ENCODE results near the gene C18orf54.
A peak's percentile ranks its signal among the peaks of the same experiment; 100 is the strongest.

C18orf54 gene

DNA sequence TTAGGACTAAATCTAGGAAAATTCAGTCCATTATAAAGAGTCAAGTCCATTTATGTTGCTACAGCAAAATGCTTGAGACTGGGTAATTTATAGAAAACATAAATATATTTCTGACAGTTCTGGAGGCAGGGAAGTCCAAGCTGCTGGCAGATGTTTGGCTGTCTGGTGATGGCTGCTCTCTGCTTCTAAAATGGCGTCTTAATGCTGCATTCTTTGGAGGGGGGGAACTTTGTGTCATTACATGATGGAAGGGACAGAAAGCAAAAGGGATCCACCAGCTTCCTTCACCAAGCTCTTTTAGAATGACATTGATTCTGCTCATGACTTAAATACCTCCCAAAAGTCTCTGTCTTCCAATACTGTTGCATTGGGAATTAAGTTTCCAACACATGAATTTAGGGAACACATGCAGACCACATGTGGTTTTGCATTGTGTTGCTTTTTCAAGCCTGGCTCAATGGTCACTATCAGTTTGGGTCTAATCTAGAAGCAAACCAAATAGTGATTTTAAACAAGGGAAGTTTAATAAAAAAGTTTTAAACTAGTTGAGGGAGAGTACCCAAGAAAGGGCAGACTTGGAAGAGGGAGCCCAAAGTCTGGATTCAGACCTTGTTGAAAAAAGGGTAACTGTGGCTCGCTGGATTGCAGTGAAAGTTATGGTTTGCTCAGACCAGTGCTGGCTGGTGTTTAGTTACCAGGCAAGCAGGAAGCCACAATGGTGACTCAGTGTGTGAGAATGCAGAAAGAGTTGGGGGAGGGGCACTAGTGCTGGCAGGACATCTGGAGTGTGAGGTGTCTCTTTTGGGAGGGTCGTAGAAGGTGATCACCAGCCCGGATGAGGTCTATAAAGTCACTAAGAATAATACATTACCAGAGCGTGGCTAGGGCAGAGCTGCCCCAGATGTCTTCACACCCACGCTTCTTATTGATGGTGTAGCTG, 30.8 kb downstream of the C18orf54 start (continued):
- TF ChIP-seq, protein P1, sequence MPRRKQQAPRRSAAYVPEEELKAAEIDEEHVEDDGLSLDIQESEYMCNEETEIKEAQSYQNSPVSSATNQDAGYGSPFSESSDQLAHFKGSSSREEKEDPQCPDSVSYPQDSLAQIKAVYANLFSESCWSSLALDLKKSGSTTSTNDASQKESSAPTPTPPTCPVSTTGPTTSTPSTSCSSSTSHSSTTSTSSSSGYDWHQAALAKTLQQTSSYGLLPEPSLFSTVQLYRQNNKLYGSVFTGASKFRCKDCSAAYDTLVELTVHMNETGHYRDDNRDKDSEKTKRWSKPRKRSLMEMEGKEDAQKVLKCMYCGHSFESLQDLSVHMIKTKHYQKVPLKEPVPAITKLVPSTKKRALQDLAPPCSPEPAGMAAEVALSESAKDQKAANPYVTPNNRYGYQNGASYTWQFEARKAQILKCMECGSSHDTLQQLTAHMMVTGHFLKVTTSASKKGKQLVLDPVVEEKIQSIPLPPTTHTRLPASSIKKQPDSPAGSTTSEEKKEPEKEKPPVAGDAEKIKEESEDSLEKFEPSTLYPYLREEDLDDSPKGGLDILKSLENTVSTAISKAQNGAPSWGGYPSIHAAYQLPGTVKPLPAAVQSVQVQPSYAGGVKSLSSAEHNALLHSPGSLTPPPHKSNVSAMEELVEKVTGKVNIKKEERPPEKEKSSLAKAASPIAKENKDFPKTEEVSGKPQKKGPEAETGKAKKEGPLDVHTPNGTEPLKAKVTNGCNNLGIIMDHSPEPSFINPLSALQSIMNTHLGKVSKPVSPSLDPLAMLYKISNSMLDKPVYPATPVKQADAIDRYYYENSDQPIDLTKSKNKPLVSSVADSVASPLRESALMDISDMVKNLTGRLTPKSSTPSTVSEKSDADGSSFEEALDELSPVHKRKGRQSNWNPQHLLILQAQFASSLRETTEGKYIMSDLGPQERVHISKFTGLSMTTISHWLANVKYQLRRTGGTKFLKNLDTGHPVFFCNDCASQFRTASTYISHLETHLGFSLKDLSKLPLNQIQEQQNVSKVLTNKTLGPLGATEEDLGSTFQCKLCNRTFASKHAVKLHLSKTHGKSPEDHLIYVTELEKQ (tag by site-specific recombination; IDR thresholded peaks at IDR 0.05; ENCODE audit: borderline replicate concordance): no peak
- no peak for TF ChIP-seq ZNF449 (tag by site-specific recombination; IDR thresholded peaks at IDR 0.05)
- TF ChIP-seq, protein P2, sequence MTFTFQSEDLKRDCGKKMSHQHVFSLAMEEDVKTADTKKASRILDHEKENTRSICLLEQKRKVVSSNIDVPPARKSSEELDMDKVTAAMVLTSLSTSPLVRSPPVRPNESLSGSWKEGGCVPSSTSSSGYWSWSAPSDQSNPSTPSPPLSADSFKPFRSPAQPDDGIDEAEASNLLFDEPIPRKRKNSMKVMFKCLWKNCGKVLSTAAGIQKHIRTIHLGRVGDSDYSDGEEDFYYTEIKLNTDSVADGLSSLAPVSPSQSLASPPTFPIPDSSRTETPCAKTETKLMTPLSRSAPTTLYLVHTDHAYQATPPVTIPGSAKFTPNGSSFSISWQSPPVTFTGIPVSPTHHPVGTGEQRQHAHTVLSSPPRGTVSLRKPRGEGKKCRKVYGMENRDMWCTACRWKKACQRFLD (tag by site-specific recombination; IDR thresholded peaks at IDR 0.05): no peak
- TF ChIP-seq ZNF132 (tag by site-specific recombination; IDR thresholded peaks at IDR 0.05; ENCODE audit: borderline replicate concordance): no peak
- TF ChIP-seq ZNF549 (tag by site-specific recombination; IDR thresholded peaks at IDR 0.05): no peak
- no peak for TF ChIP-seq TRIM28 (IDR thresholded peaks at IDR 0.05; ENCODE audit: borderline replicate concordance, low read length)
- TF ChIP-seq EGR2 (tag by site-specific recombination; IDR thresholded peaks at IDR 0.05; ENCODE audit: low read depth): no peak

DNA sequence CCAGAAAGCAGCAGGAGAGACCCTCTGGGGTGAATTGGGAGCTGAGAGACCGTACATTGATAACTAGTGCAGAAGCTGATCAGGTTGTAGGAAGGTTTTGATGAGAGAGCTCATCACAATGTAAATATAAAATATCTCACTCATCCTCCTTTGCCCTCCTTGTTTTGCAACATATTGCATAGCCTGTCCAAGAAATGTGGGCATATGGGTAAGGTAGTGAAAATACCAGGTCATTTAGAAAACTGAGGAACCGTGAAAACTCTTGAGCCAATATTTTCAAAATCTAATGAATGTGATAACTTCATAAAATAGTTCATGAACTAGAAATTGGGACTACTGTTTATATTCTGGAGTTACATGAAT, 31.4 kb downstream of the C18orf54 start:
- no peak for TF ChIP-seq ZNF610 (tag by site-specific recombination; IDR thresholded peaks at IDR 0.05; ENCODE audit: borderline replicate concordance)
- TF ChIP-seq ZEB2 (tag by site-specific recombination; IDR thresholded peaks at IDR 0.05): 0 out of 2 replicates have a peak, but pooled peaks have one; percentile 3
- no peak overlapping the region for H3K27ac ChIP-seq (ENCODE audit: extremely low read depth, low read depth, low read length)

DNA sequence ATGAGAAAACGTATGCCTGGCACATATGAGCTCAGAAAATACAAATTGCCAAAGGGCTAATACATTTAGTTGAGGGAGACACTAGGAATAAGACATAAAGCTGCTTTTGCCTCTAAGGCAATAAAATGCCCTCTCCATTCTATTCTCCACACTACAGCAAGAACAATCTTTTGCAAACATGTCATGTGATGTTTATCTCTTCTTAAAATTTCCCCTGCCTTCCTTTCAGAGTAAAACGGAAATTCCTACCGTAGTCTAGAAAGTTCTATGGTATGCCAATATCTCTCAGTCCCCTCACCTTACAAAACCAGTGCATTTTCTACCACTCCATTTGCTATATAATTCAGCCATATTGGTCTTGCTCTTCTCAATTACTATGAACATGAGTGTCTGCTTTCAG, 33.1 kb downstream of the C18orf54 start:
- H3K4me1 ChIP-seq (ENCODE audit: control insufficient read depth, insufficient read depth, low read length): no peaks in the 10 kb centered on the region
- no peak overlapping the region for H3K27ac ChIP-seq (ENCODE audit: extremely low read depth, low read depth, low read length)
- TF ChIP-seq ZNF629 (tag by site-specific recombination; IDR thresholded peaks at IDR 0.05) (no peak), ZSCAN16 (tag by site-specific recombination; IDR thresholded peaks at IDR 0.05) (no peak), ZNF121 (tag by site-specific recombination; IDR thresholded peaks at IDR 0.05) (no peak), ZNF530 (tag by site-specific recombination; IDR thresholded peaks at IDR 0.05; ENCODE audit: low read depth) (0 out of 2 replicates have a peak, but pooled peaks have one; percentile 22)
- TF ChIP-seq, protein P3, sequence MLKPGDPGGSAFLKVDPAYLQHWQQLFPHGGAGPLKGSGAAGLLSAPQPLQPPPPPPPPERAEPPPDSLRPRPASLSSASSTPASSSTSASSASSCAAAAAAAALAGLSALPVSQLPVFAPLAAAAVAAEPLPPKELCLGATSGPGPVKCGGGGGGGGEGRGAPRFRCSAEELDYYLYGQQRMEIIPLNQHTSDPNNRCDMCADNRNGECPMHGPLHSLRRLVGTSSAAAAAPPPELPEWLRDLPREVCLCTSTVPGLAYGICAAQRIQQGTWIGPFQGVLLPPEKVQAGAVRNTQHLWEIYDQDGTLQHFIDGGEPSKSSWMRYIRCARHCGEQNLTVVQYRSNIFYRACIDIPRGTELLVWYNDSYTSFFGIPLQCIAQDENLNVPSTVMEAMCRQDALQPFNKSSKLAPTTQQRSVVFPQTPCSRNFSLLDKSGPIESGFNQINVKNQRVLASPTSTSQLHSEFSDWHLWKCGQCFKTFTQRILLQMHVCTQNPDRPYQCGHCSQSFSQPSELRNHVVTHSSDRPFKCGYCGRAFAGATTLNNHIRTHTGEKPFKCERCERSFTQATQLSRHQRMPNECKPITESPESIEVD (tag by site-specific recombination; IDR thresholded peaks at IDR 0.05): no peak
- no peaks in the 10 kb centered on the region for H3K36me3 ChIP-seq (ENCODE audit: control insufficient read depth in 2 of 2, insufficient read depth in 1 of 2, low read length in 2 of 2)
- no peak overlapping the region for H3K4me3 ChIP-seq (ENCODE audit: low read depth, low read length)
- H3K9me3 ChIP-seq (ENCODE audit: control insufficient read depth, insufficient read depth, low read depth, low read length): no peaks in the 10 kb centered on the region
- ChIA-PET CTCF (interaction anchor here (0.7 to 1.7 kb wide), 4 partner anchors 21 to 280 kb away, joined by 3 to 4 read pairs (median 3); no protein-coding TSS in a partner anchor), POLR2A (no interaction called here)

More for the DNA sequence above, 31.4 kb downstream of the C18orf54 start:
- Histone ChIP-seq H3K4me3 (ENCODE audit: low read depth, low read length) (no peak overlapping the region), H3K4me1 (ENCODE audit: control insufficient read depth, insufficient read depth, low read length) (no peaks in the 10 kb centered on the region), H3K36me3 (ENCODE audit: control insufficient read depth in 2 of 2, insufficient read depth in 1 of 2, low read length in 2 of 2) (no peaks in the 10 kb centered on the region), H3K9me3 (ENCODE audit: control insufficient read depth, insufficient read depth, low read depth, low read length) (no peaks in the 10 kb centered on the region)
- ChIA-PET POLR2A (interaction anchor here (1.1 kb wide), 1 partner anchor 32 kb away, joined by 5 read pairs; the partner anchor contains the start of genes C18orf54 and STARD6), CTCF (no interaction called here)

All from HEK293 (cell line).